ENCODE data around the gene KIF16B.

DNA sequence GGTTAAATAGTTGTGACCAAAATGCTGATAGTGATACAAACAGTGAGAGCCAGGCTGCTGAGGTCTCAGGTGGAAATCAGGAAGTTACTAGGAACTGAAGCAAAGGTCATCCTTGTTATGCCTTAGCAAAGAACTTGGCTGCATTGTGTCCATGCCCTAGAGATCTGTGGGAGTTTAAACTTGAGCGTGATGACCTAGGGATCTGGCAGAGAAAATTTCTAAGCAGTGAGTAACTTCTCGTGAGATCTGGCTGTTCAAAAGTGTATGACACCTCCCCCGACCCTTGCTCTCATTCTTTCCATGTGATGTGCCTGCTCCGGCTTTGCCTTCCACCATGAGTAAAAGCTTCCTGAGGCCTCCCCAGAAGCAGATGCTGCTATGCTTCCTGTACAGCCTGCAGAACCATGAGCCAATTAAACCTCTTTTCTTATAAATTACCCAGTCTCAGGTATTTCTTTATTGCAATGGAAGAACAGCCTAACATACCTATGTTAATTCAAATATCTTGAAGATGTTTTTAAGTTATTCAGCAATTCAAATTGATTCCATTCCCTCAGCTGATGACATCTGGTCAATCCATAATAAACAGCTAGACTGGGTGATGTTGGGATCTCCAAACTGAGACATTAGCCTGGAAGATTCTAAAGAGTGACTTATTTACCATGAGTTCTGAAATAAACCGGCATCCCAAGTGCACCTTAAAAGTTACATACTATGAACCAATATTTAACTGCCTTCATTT lies 33.8 kb downstream of the KIF16B start:
- no peak for TF ChIP-seq CTCF (IDR thresholded peaks at IDR 0.05; ENCODE audit: borderline replicate concordance, extremely low read depth, low read length, poor library complexity, severe bottlenecking)
- no peak for TF ChIP-seq EZH2 (IDR thresholded peaks at IDR 0.05; ENCODE audit: borderline replicate concordance, low read depth, low read length, severe bottlenecking)

Data from DND-41 (cell line).